Endothelial cell of umbilical vein (primary cell): Measurements from ENCODE around the gene ST3GAL4. TPM values are rescaled to one million over a fixed set of nuclear protein-coding genes. Genes with fewer than 3 reads are reported as not detected.
A peak's percentile ranks its signal among the peaks of the same experiment; 100 is the strongest.

Source experiments
- BruUV-seq: library from RNA; stranded (reverse); fragments of 400-500 nt; replicated peaks from 2 replicates; lab custom pipeline; 2021; lab: Mats Ljungman, UMichigan
- CTCF ChIA-PET: fragments of 300-600, 350-600 bp; sonication (Branson Sonifier 250); formaldehyde crosslinking; loops from one replicate; lab custom pipeline; 2021; ENCODE audit warnings: antibody characterized with exemption, inconsistent platforms; lab: Charles Lee
- POLR2A ChIA-PET: fragments of 300-600, 350-600 bp; sonication (Branson Sonifier 250); formaldehyde crosslinking; loops from one replicate; lab custom pipeline; 2021; ENCODE audit warnings: antibody characterized with exemption, inconsistent platforms; lab: Charles Lee
- DNase-seq: peaks from one replicate; pipeline ENCODE4 v3.0.0-alpha.2; 2011; ENCODE audit warnings: low read depth, low spot score
- FAIRE-seq: peaks from 2 replicates; lab custom pipeline; 2011; peaks lifted over from hg19 to GRCh38; lab: Jason Lieb, UNC
- H2AFZ ChIP-seq: 2 replicates; pipeline ENCODE4 v1.6.0; 2012; ENCODE audit warnings: low read depth, low read length, control low read depth, inconsistent platforms
- H3K27ac ChIP-seq: 2 replicates; pipeline ENCODE4 v1.5.1; 2011; ENCODE audit warnings: low read depth, mild to moderate bottlenecking, control low read depth, low read length, moderate library complexity; ENCODE audit not compliant: insufficient read depth
- H3K27me3 ChIP-seq, 2 experiments: 2 replicates each; pipeline versions ENCODE4 v1.6.0 to v1.6.1; 2011; ENCODE audit warnings: low read length in 2 of 2, mixed read lengths in 1 of 2; ENCODE audit not compliant: control insufficient read depth in 2 of 2, insufficient read depth in 2 of 2
- H3K36me3 ChIP-seq, 2 experiments: 2 replicates in 1 of 2; 3 replicates in 1 of 2; pipeline ENCODE4 v1.5.1; 2011; ENCODE audit warnings: low read length in 2 of 2, mild to moderate bottlenecking in 1 of 2, moderate library complexity in 1 of 2; ENCODE audit not compliant: control insufficient read depth in 2 of 2, insufficient read depth in 2 of 2; ENCODE audit errors: extremely low read depth in 1 of 2
- H3K4me1 ChIP-seq: 3 replicates; pipeline ENCODE4 v1.5.1; 2011; ENCODE audit warnings: mild to moderate bottlenecking, low read length; ENCODE audit not compliant: control insufficient read depth, insufficient read depth; ENCODE audit errors: extremely low read depth
- H3K4me2 ChIP-seq: 2 replicates; pipeline ENCODE4 v1.6.1; 2011; ENCODE audit warnings: low read length, control low read depth, mixed read lengths; ENCODE audit not compliant: insufficient read depth
- H3K4me3 ChIP-seq, 3 experiments: fragments of 200-600 bp in 1 of 3; sonication (generic), shearing (Covaris generic) in 1 of 3; replicated peaks in 1 of 3; 2 replicates each; pipeline ENCODE4 v1.5.1; 2011 to 2016; ENCODE audit warnings: control low read depth in 3 of 3, low read length in 3 of 3, mild to moderate bottlenecking in 2 of 3, inconsistent platforms in 1 of 3, low read depth in 1 of 3, moderate library complexity in 1 of 3; ENCODE audit not compliant: insufficient read depth in 1 of 3
- H3K79me2 ChIP-seq: 2 replicates; pipeline ENCODE4 v1.6.0; 2012; ENCODE audit warnings: low read length, inconsistent platforms; ENCODE audit not compliant: control insufficient read depth, insufficient read depth
- H3K9ac ChIP-seq: replicated peaks from 2 replicates; pipeline ENCODE3; 2011; ENCODE audit warnings: low read length, control low read depth; ENCODE audit not compliant: insufficient read depth; ENCODE audit errors: extremely low read depth
- H3K9me1 ChIP-seq: replicated peaks from 3 replicates; pipeline ENCODE4 v1.6.0; 2011; ENCODE audit warnings: mild to moderate bottlenecking, low read length; ENCODE audit not compliant: control insufficient read depth, insufficient read depth; ENCODE audit errors: extremely low read depth
- H3K9me3 ChIP-seq: replicated peaks from 2 replicates; pipeline ENCODE4 v1.5.1; 2012; ENCODE audit warnings: low read length, inconsistent platforms; ENCODE audit not compliant: control insufficient read depth, insufficient read depth
- H4K20me1 ChIP-seq: replicated peaks from 2 replicates; pipeline ENCODE3; 2011; ENCODE audit warnings: mild to moderate bottlenecking, low read length; ENCODE audit not compliant: control insufficient read depth, insufficient read depth; ENCODE audit errors: extremely low read depth
- CTCF ChIP-seq, 2 donors: IDR thresholded peaks; 1 replicate in 1 of 2; 2 replicates in 1 of 2; pipeline ENCODE4 v1.5.1; 2011; ENCODE audit warnings: low read length in 2 of 2, mild to moderate bottlenecking in 2 of 2, moderate library complexity in 2 of 2, control low read depth in 1 of 2, inconsistent platforms in 1 of 2, low read depth in 1 of 2; ENCODE audit not compliant: insufficient read depth in 1 of 2; ENCODE audit errors: extremely low read depth in 1 of 2
- EZH2 ChIP-seq: IDR thresholded peaks from 2 replicates; pipeline ENCODE4 v1.6.1; 2012; ENCODE audit warnings: borderline replicate concordance, low read depth, mild to moderate bottlenecking, moderate library complexity, low read length, inconsistent platforms; ENCODE audit not compliant: severe bottlenecking
- FOS ChIP-seq: IDR thresholded peaks from 2 replicates; pipeline ENCODE4 v1.6.1; 2011; ENCODE audit warnings: mild to moderate bottlenecking, low read length, moderate library complexity, borderline replicate concordance; ENCODE audit not compliant: insufficient read depth
- GATA2 ChIP-seq: IDR thresholded peaks from 2 replicates; pipeline ENCODE4 v1.7.0; 2011; ENCODE audit warnings: low read depth, mild to moderate bottlenecking, moderate library complexity, mixed read lengths, low read length; ENCODE audit not compliant: insufficient read length, insufficient read depth
- JUN ChIP-seq: IDR thresholded peaks from 2 replicates; pipeline ENCODE4 v1.6.1; 2011; ENCODE audit warnings: borderline replicate concordance, low read depth; ENCODE audit not compliant: insufficient read length, insufficient read depth
- MYC ChIP-seq: IDR thresholded peaks from one replicate; pipeline ENCODE4 v1.6.1; 2011; ENCODE audit warnings: mild to moderate bottlenecking, low read depth, low read length
- POLR2A ChIP-seq: IDR thresholded peaks from 2 replicates; pipeline ENCODE4 v1.6.1; 2012; ENCODE audit warnings: low read depth, mild to moderate bottlenecking, control low read depth, low read length
- POLR2AphosphoS5 ChIP-seq: IDR thresholded peaks from 2 replicates; pipeline ENCODE4 v1.6.1; 2012; ENCODE audit warnings: low read depth, mild to moderate bottlenecking, control low read depth, low read length, moderate library complexity; ENCODE audit not compliant: insufficient read depth
- dilution Hi-C: fragments of 300-500 bp; cut with MboI; formaldehyde crosslinking; loops from one replicate; pipeline ENCODE4 v1.15.0; 2019; ENCODE audit warnings: low sequenced_read_pairs; ENCODE audit not compliant: extremely low pct_ligation_motif_present
- intact Hi-C: fragments of 100-400 bp; cut with micrococcal nuclease; formaldehyde crosslinking; loops from one replicate; pipeline ENCODE4 v1.10.0; 2022
- polyA plus RNA-seq, 4 experiments: library from polyadenylated mRNA; depleted of rRNA in 3 of 4; stranded (reverse) in 3 of 4; unstranded in 1 of 4; fragments of >200 nt; gene quantifications; 2 replicates each; pipeline versions ENCODE4 v1.2.1 to v1.2.3, GENCODE V29; 2011 to 2012; ENCODE audit warnings: missing spikeins in 1 of 4
- total RNA-seq: library from RNA; stranded (reverse); gene quantifications from 2 replicates; pipeline ENCODE4 v1.2.3, GENCODE V29; 2021
- TF ChIP-seq, protein P1 (sequence below): IDR thresholded peaks from 2 replicates; pipeline ENCODE4 v1.6.1; 2011; ENCODE audit not compliant: insufficient read depth, insufficient read length

ST3GAL4 gene
- total and polyA plus RNA-seq, 2 donors (not counting 3 experiments of a cell fraction or from before 2014, with no cell fraction given) = 17.7 to 19.4 TPM

GRCh38 chr11:126432065-126432461 lies 76.6 kb downstream of the ST3GAL4 start:
- TF ChIP-seq MYC = no peak
- no peak for TF ChIP-seq GATA2
- no peak for TF ChIP-seq JUN
- no peak for TF ChIP-seq CTCF (IDR thresholded peaks at IDR 0.05; ENCODE audit: extremely low read depth in 1 of 2, insufficient read depth in 1 of 2, low read depth in 1 of 2, low read length in 2 of 2)
- TF ChIP-seq, protein P1, sequence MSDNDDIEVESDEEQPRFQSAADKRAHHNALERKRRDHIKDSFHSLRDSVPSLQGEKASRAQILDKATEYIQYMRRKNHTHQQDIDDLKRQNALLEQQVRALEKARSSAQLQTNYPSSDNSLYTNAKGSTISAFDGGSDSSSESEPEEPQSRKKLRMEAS = no peak
- no peak for TF ChIP-seq POLR2AphosphoS5
- TF ChIP-seq POLR2A = no peak
- TF ChIP-seq EZH2 = no peak
- no peak for TF ChIP-seq FOS
- Histone ChIP-seq H3K36me3 (no peaks in the 10 kb centered on the region), H3K27me3 (no peaks in the 10 kb centered on the region), H3K27ac (peak overlapping the region; percentile 58), H3K4me2 (no peak overlapping the region), H3K9me1 (no peaks in the 10 kb centered on the region), H3K9me3 (no peaks in the 10 kb centered on the region), H3K4me3 (no peak overlapping the region), H3K9ac (no peak overlapping the region), H4K20me1 (no peaks in the 10 kb centered on the region), H3K4me1 (peaks cover 11% of the 10 kb centered on the region), H2AFZ (peak overlapping the region; percentile 97), H3K79me2 (no peaks in the 10 kb centered on the region)
- no peak for DNase-seq
- ChIA-PET CTCF (interaction anchor here (0.7 to 4.4 kb wide), 12 partner anchors 10 to 560 kb away, joined by 3 to 53 read pairs (median 11); partner anchors contain the start of gene DCPS), POLR2A (no interaction called here)
- intact Hi-C loops (no loop called here), dilution Hi-C loops (no loop called here)
- no TSS peak for BruUV-seq
- FAIRE-seq = no peak
